H1 (cell line): Measurements from ENCODE around the gene SLC10A2. TPM values are rescaled to one million over a fixed set of nuclear protein-coding genes. Genes with fewer than 3 reads are reported as not detected.

Experiments
- CTCF ChIA-PET: fragments of 300-600 bp; sonication (Branson Sonifier 250); formaldehyde crosslinking; loops from one replicate; lab custom pipeline; 2021; ENCODE audit not compliant: partially characterized antibody; lab: Charles Lee
- POLR2A ChIA-PET: fragments of 300-600 bp; sonication (Branson Sonifier 250); formaldehyde crosslinking; loops from one replicate; lab custom pipeline; 2021; ENCODE audit warnings: inconsistent platforms; ENCODE audit not compliant: partially characterized antibody; lab: Charles Lee
- DNase-seq, 2 experiments: peaks; one replicate each; pipeline versions ENCODE4 v3.0.0 to v3.0.0-alpha.2; 2010 to 2022; ENCODE audit warnings: low spot score in 2 of 2, low read depth in 1 of 2, mixed read lengths in 1 of 2
- FAIRE-seq: peaks from 2 replicates; lab custom pipeline; 2011; peaks lifted over from hg19 to GRCh38; lab: Jason Lieb, UNC
- H2AFZ ChIP-seq: 2 replicates; pipeline ENCODE4 v1.8.1; 2012; ENCODE audit warnings: low read length, inconsistent platforms
- H2AK5ac ChIP-seq: 2 replicates; pipeline ENCODE4 v1.6.1; 2013; ENCODE audit warnings: low read depth, low read length
- H2BK120ac ChIP-seq: replicated peaks from 2 replicates; pipeline ENCODE3; 2013; ENCODE audit warnings: low read depth, low read length, inconsistent platforms
- H2BK12ac ChIP-seq: 2 replicates; pipeline ENCODE4 v1.6.1; 2013; ENCODE audit warnings: low read depth, low read length
- H2BK15ac ChIP-seq: 2 replicates; pipeline ENCODE4 v1.6.1; 2013; ENCODE audit warnings: low read length
- H2BK20ac ChIP-seq: 2 replicates; pipeline ENCODE4 v1.6.1; 2013; ENCODE audit warnings: low read length
- H2BK5ac ChIP-seq: 2 replicates; pipeline ENCODE4 v1.6.1; 2013; ENCODE audit warnings: low read depth, low read length
- H3K14ac ChIP-seq: 2 replicates; pipeline ENCODE4 v1.6.1; 2013; ENCODE audit warnings: inconsistent platforms; ENCODE audit not compliant: insufficient read length
- H3K18ac ChIP-seq: 2 replicates; pipeline ENCODE4 v1.6.1; 2013; ENCODE audit warnings: low read length; ENCODE audit errors: extremely low read depth
- H3K23ac ChIP-seq: 2 replicates; pipeline ENCODE4 v1.6.1; 2013; ENCODE audit warnings: inconsistent platforms; ENCODE audit not compliant: insufficient read length
- H3K23me2 ChIP-seq: 2 replicates; pipeline ENCODE4 v1.6.1; 2013; ENCODE audit warnings: low read depth, low read length
- H3K27ac ChIP-seq: 2 replicates; pipeline ENCODE4 v1.6.1; 2011; ENCODE audit warnings: low read depth, low read length, inconsistent platforms
- H3K27me3 ChIP-seq, 4 experiments: replicated peaks in 1 of 4; 1 replicate in 1 of 4; 2 replicates in 3 of 4; pipeline versions ENCODE4 v1.6.1 to v1.8.1; 2011 to 2013; ENCODE audit warnings: low read length in 3 of 4, mild to moderate bottlenecking in 3 of 4, inconsistent platforms in 2 of 4, mixed read lengths in 2 of 4, moderate library complexity in 1 of 4; ENCODE audit not compliant: control insufficient read depth in 3 of 4, insufficient read depth in 3 of 4; ENCODE audit errors: extremely low read depth in 1 of 4
- H3K36me3 ChIP-seq, 4 experiments: 2 replicates each; pipeline versions ENCODE4 v1.6.1 to v1.8.1; 2011 to 2013; ENCODE audit warnings: mild to moderate bottlenecking in 4 of 4, low read length in 3 of 4, moderate library complexity in 2 of 4, control low read depth in 1 of 4, inconsistent platforms in 1 of 4; ENCODE audit not compliant: insufficient read depth in 4 of 4, control insufficient read depth in 2 of 4
- H3K4ac ChIP-seq: replicated peaks from 2 replicates; pipeline ENCODE3; 2013; ENCODE audit warnings: low read length, low read depth, mixed read lengths, inconsistent platforms; ENCODE audit not compliant: insufficient read length
- H3K4me1 ChIP-seq, 4 experiments: replicated peaks in 1 of 4; 1 replicate in 1 of 4; 2 replicates in 3 of 4; pipeline versions ENCODE4 v1.6.1 to v1.8.1; 2011 to 2013; ENCODE audit warnings: low read length in 3 of 4, inconsistent platforms in 2 of 4, mixed read lengths in 1 of 4; ENCODE audit not compliant: insufficient read depth in 4 of 4, control insufficient read depth in 3 of 4
- H3K4me2 ChIP-seq, 2 experiments: 2 replicates each; pipeline versions ENCODE4 v1.6.1 to v1.8.1; 2011 to 2013; ENCODE audit warnings: low read depth in 2 of 2, low read length in 2 of 2, control low read depth in 1 of 2, inconsistent platforms in 1 of 2, mild to moderate bottlenecking in 1 of 2; ENCODE audit not compliant: insufficient read depth in 1 of 2
- H3K4me3 ChIP-seq, 4 experiments: fragments of 200-600, 300-600 bp in 1 of 4; sonication (generic), shearing (Covaris generic), sonication (Bioruptor Twin) in 1 of 4; 2 replicates each; pipeline versions ENCODE4 v1.5.1 to v1.8.1; 2011 to 2016; ENCODE audit warnings: low read length in 4 of 4, low read depth in 3 of 4, control low read depth in 2 of 4, inconsistent platforms in 2 of 4, mild to moderate bottlenecking in 2 of 4, mixed read lengths in 1 of 4, moderate library complexity in 1 of 4; ENCODE audit not compliant: insufficient read depth in 2 of 4; ENCODE audit errors: extremely low read depth in 1 of 4
- H3K56ac ChIP-seq: replicated peaks from 2 replicates; pipeline ENCODE3; 2013; ENCODE audit warnings: low read depth, mild to moderate bottlenecking, mixed read lengths, low read length, inconsistent platforms; ENCODE audit not compliant: insufficient read length
- H3K79me1 ChIP-seq: 2 replicates; pipeline ENCODE4 v1.6.1; 2013; ENCODE audit warnings: low read depth, low read length, control low read depth
- H3K79me2 ChIP-seq, 2 experiments: 2 replicates each; pipeline versions ENCODE4 v1.6.1 to v1.8.1; 2012 to 2013; ENCODE audit warnings: low read length in 2 of 2, mild to moderate bottlenecking in 2 of 2, inconsistent platforms in 1 of 2; ENCODE audit not compliant: insufficient read depth in 2 of 2, control insufficient read depth in 1 of 2
- H3K9ac ChIP-seq, 4 experiments: replicated peaks in 1 of 4; 1 replicate in 1 of 4; 2 replicates in 3 of 4; pipeline versions ENCODE4 v1.6.1 to v1.8.1; 2011 to 2013; ENCODE audit warnings: low read depth in 3 of 4, low read length in 3 of 4, control low read depth in 2 of 4, mild to moderate bottlenecking in 2 of 4, moderate library complexity in 2 of 4, inconsistent platforms in 1 of 4; ENCODE audit errors: extremely low read depth in 1 of 4
- H3K9me3 ChIP-seq, 2 experiments: 2 replicates each; pipeline versions ENCODE4 v1.6.1 to v1.8.1; 2012 to 2013; ENCODE audit warnings: mild to moderate bottlenecking in 2 of 2, moderate library complexity in 2 of 2, control low read depth in 1 of 2, inconsistent platforms in 1 of 2, low read depth in 1 of 2, low read length in 1 of 2, mixed read lengths in 1 of 2; ENCODE audit not compliant: insufficient read depth in 2 of 2
- H4K20me1 ChIP-seq, 2 experiments: replicated peaks in 1 of 2; 2 replicates each; pipeline versions ENCODE3 to v1.8.1; 2011 to 2013; ENCODE audit warnings: inconsistent platforms in 2 of 2, low read length in 2 of 2, mild to moderate bottlenecking in 1 of 2; ENCODE audit not compliant: insufficient read depth in 2 of 2, control insufficient read depth in 1 of 2
- H4K5ac ChIP-seq: 2 replicates; pipeline ENCODE4 v1.6.1; 2013; ENCODE audit warnings: low read length, low read depth, mixed read lengths, inconsistent platforms; ENCODE audit not compliant: insufficient read length
- H4K8ac ChIP-seq: 2 replicates; pipeline ENCODE4 v1.8.0; 2013; ENCODE audit warnings: mild to moderate bottlenecking, moderate library complexity, low read length, inconsistent platforms; ENCODE audit not compliant: insufficient read depth; ENCODE audit errors: extremely low read depth
- H4K91ac ChIP-seq: replicated peaks from 2 replicates; pipeline ENCODE3; 2013; ENCODE audit warnings: low read length, mixed read lengths, inconsistent platforms; ENCODE audit not compliant: insufficient read length
- CBX8 ChIP-seq: fragments of 300-800, 300-1000 bp; sonication (generic); IDR thresholded peaks from 2 replicates; pipeline ENCODE4 v1.7.1; 2016; ENCODE audit warnings: low read depth, low read length, borderline replicate concordance
- CREB1 ChIP-seq: IDR thresholded peaks from 2 replicates; pipeline ENCODE4 v1.6.1; 2012; ENCODE audit warnings: inconsistent platforms
- EP300 ChIP-seq, 2 experiments: IDR thresholded peaks; 1 replicate in 1 of 2; 2 replicates in 1 of 2; pipeline ENCODE4 v1.6.1; 2011 to 2012; ENCODE audit warnings: low read depth in 2 of 2, low read length in 2 of 2, mild to moderate bottlenecking in 2 of 2, borderline replicate concordance in 1 of 2, inconsistent platforms in 1 of 2, moderate library complexity in 1 of 2
- GTF2F1 ChIP-seq: IDR thresholded peaks from 2 replicates; pipeline ENCODE4 v1.6.1; 2012; ENCODE audit warnings: low read depth, low read length, improper control_type of control experiment, borderline replicate concordance
- KDM4A ChIP-seq: IDR thresholded peaks from one replicate; pipeline ENCODE4 v1.7.1; 2012; ENCODE audit warnings: low read depth, mild to moderate bottlenecking, moderate library complexity, low read length, inconsistent platforms; ENCODE audit not compliant: severe bottlenecking
- NRF1 ChIP-seq: IDR thresholded peaks from 2 replicates; pipeline ENCODE4 v1.6.1; 2011; ENCODE audit warnings: mild to moderate bottlenecking, low read depth, low read length, improper control_type of control experiment
- PHF8 ChIP-seq: fragments of 200-600 bp; sonication (generic); conservative IDR thresholded peaks from 2 replicates; pipeline ENCODE4 v1.7.1; 2012; ENCODE audit warnings: low read depth, mild to moderate bottlenecking, inconsistent platforms, low read length, moderate library complexity
- POLR2A ChIP-seq, 2 experiments: IDR thresholded peaks; 1 replicate in 1 of 2; 2 replicates in 1 of 2; pipeline ENCODE4 v1.6.1; 2011; ENCODE audit warnings: low read depth in 2 of 2, low read length in 2 of 2, mild to moderate bottlenecking in 2 of 2; ENCODE audit errors: control extremely low read depth in 1 of 2
- RAD21 ChIP-seq, 2 experiments: IDR thresholded peaks in 1 of 2; conservative IDR thresholded peaks in 1 of 2; 2 replicates each; pipeline ENCODE4 v1.6.1; 2011; ENCODE audit warnings: low read depth in 2 of 2, low read length in 2 of 2, improper control_type of control experiment in 1 of 2, inconsistent platforms in 1 of 2, mild to moderate bottlenecking in 1 of 2, moderate library complexity in 1 of 2
- TAF1 ChIP-seq: IDR thresholded peaks from 2 replicates; pipeline ENCODE4 v1.6.1; 2011; ENCODE audit warnings: mild to moderate bottlenecking, low read depth, low read length
- ZNF274 ChIP-seq: IDR thresholded peaks from 2 replicates; pipeline ENCODE4 v1.7.0; 2012; ENCODE audit warnings: low read length, borderline replicate concordance; ENCODE audit errors: extremely low read depth
- WGBS, 2 experiments: shearing (Covaris generic) in 1 of 2; methylation state at CpG; one replicate each; pipeline versions ENCODE4 v1.1.6 to v1.1.7; 2013 to 2015; ENCODE audit warnings: low lambda C conversion rate in 2 of 2, mixed read lengths in 2 of 2, inconsistent platforms in 1 of 2, low coverage in 1 of 2, missing lambda C conversion rate in 1 of 2; ENCODE audit not compliant: insufficient replicate concordance in 2 of 2, insufficient coverage in 1 of 2, insufficient read length in 1 of 2; ENCODE audit errors: extremely low coverage in 1 of 2, missing lambda C conversion rate in 1 of 2; 5-methylcytosine and 5-hydroxymethylcytosine counted together
- polyA plus RNA-seq, 7 experiments: library from polyadenylated mRNA; depleted of rRNA in 3 of 7; stranded (reverse) in 5 of 7; unstranded in 2 of 7; fragments of >200 nt in 5 of 7; fragments of 200-250 nt in 2 of 7; gene quantifications; 1 replicate in 5 of 7; 2 replicates in 1 of 7; 4 replicates in 1 of 7; pipeline versions ENCODE4 v1.2.1 to v1.2.3, GENCODE V29; 2011 to 2013; ENCODE audit warnings: missing spikeins in 2 of 7, mixed read lengths in 2 of 7
- total RNA-seq: library from RNA; stranded (reverse); fragmentation: NEBNext Ultra II Directional; extraction: Animal tissue kit (Norgen Biotek cat#: 25700); gene quantifications from 2 replicates; pipeline ENCODE4 v1.2.1, GENCODE V29; 2021

Gene SLC10A2
- total and polyA plus RNA-seq, 2 of the 8 experiments (the other 6 are each of a cell fraction or from before 2014, with no cell fraction given), result not detected

DNA sequence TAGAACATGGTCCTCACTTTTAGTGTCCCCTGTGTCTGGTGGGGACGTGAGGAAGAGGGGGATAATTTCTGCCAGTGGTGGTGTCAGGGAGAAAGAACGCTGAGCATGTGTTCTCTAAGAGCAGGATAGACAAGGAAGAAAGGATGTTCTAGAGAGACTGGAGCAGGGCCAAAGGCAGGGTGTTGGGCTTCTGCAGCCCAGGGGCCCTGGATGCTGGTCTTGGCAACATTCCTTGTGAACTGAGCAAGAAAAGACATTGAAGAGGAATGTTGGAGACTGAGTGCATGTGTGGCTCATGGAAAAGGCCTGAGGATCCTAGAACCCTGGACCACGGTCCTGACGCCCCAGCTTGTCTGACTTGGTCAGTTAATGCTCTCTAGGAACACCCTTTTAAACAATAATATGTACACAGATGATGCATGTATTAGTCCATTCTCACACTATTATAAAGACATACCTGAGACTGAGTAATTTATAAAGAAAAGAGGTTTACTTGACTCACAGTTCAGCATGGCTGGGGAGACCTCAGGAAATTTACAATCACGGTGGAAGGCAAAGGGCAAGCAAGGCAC lies 33.6 kb upstream of the SLC10A2 start:
- peak overlapping the region; percentile 17; the same call in 1 of the 2 replicates for H4K8ac ChIP-seq
- H3K14ac ChIP-seq, result no peak overlapping the region
- no peaks in the 10 kb centered on the region for H3K27me3 ChIP-seq
- no peaks in the 10 kb centered on the region for H3K36me3 ChIP-seq
- H3K4me3 ChIP-seq, result no peak overlapping the region
- H3K9me3 ChIP-seq, result no peaks in the 10 kb centered on the region
- H3K79me2 ChIP-seq, result no peaks in the 10 kb centered on the region
- H4K5ac ChIP-seq, result no peak overlapping the region
- no peak for DNase-seq
- H3K4ac ChIP-seq, result no peak overlapping the region
- H4K20me1 ChIP-seq, result no peaks in the 10 kb centered on the region
- H3K23me2 ChIP-seq, result 0 out of 2 replicates have a peak, but pooled peaks cover 2% of the 10 kb centered on the region
- TF ChIP-seq ZNF274 (no peak), EP300 (IDR thresholded peaks at IDR 0.05; ENCODE audit: borderline replicate concordance in 1 of 2, low read depth in 2 of 2, low read length in 2 of 2) (no peak), CREB1 (no peak), KDM4A (no peak), GTF2F1 (no peak), TAF1 (no peak), CBX8 (no peak), RAD21 (IDR thresholded peaks at IDR 0.05 in 1 of 2, conservative IDR thresholded peaks at IDR 0.05 in 1 of 2; ENCODE audit: low read depth in 2 of 2, low read length in 2 of 2) (no peak), POLR2A (IDR thresholded peaks at IDR 0.05; ENCODE audit: control extremely low read depth in 1 of 2, low read depth in 2 of 2, low read length in 2 of 2) (no peak), NRF1 (no peak), PHF8 (no peak)
- peaks cover 0 to 5% (median 2%) of the 10 kb centered on the region in 4 experiments; a peak in 6 of 7 replicates for H3K4me1 ChIP-seq
- no peak overlapping the region for H3K56ac ChIP-seq
- WGBS, 2 experiments, result 93% methylated on average over 5 of the region's 5 CpGs; no CpG with 5 or more reads in 1 of the 2 experiments
- ChIA-PET CTCF (interaction anchor here (1.3 kb wide), 1 partner anchor 12 kb away, joined by 6 read pairs; no protein-coding TSS in a partner anchor), POLR2A (no interaction called here)
- no peak overlapping the region for H2BK12ac ChIP-seq
- no peak overlapping the region for H4K91ac ChIP-seq
- no peaks in the 10 kb centered on the region for H3K79me1 ChIP-seq
- H3K18ac ChIP-seq, result no peak overlapping the region
- no peak overlapping the region for H2BK120ac ChIP-seq
- H3K9ac ChIP-seq, result no peak overlapping the region
- no peak overlapping the region for H3K27ac ChIP-seq
- FAIRE-seq, result no peak
- H2BK15ac ChIP-seq, result no peak overlapping the region
- no peak overlapping the region for H3K4me2 ChIP-seq
- no peak overlapping the region for H2AFZ ChIP-seq
- H2BK20ac ChIP-seq, result no peak overlapping the region
- no peak overlapping the region for H2BK5ac ChIP-seq
- no peak overlapping the region for H2AK5ac ChIP-seq
- H3K23ac ChIP-seq, result no peak overlapping the region
